Liver (tissue), 9 donors: Measurements from ENCODE around the gene FAM20C. TPM values are rescaled to one million over a fixed set of nuclear protein-coding genes. Genes with fewer than 3 reads are reported as not detected.

Experiments used
- DNase-seq: peaks from one replicate; pipeline ENCODE4 v3.0.0-alpha.2; 2017; ENCODE audit warnings: low spot score
- H3K27ac ChIP-seq, 2 donors: one replicate each; pipeline ENCODE4 v1.7.0; 2013; ENCODE audit warnings: inconsistent platforms in 2 of 2, low read length in 2 of 2, control low read depth in 1 of 2, low read depth in 1 of 2, mild to moderate bottlenecking in 1 of 2
- H3K27me3 ChIP-seq, 4 donors: one replicate each; pipeline versions ENCODE4 v1.6.1 to v1.7.0; 2013; ENCODE audit warnings: low read length in 3 of 4, inconsistent platforms in 1 of 4, mild to moderate bottlenecking in 1 of 4, moderate library complexity in 1 of 4; ENCODE audit not compliant: control insufficient read depth in 4 of 4, insufficient read depth in 4 of 4
- H3K36me3 ChIP-seq, 4 donors: one replicate each; pipeline versions ENCODE4 v1.6.1 to v1.7.0; 2013; ENCODE audit warnings: low read length in 3 of 4, mild to moderate bottlenecking in 3 of 4, low read depth in 1 of 4, moderate library complexity in 1 of 4; ENCODE audit not compliant: control insufficient read depth in 4 of 4, insufficient read depth in 3 of 4
- H3K4me1 ChIP-seq, 4 donors: one replicate each; pipeline versions ENCODE4 v1.6.1 to v1.7.0; 2013; ENCODE audit warnings: low read length in 3 of 4, mild to moderate bottlenecking in 3 of 4, moderate library complexity in 1 of 4; ENCODE audit not compliant: control insufficient read depth in 4 of 4, insufficient read depth in 4 of 4
- H3K4me3 ChIP-seq, 3 donors: one replicate each; pipeline versions ENCODE4 v1.6.1 to v1.7.0; 2013; ENCODE audit warnings: low read length in 3 of 3, control low read depth in 1 of 3, low read depth in 1 of 3, mild to moderate bottlenecking in 1 of 3
- H3K9ac ChIP-seq, 2 donors: one replicate each; pipeline ENCODE4 v1.7.0; 2013; ENCODE audit warnings: low read length in 2 of 2, mild to moderate bottlenecking in 2 of 2, moderate library complexity in 2 of 2, control low read depth in 1 of 2, low read depth in 1 of 2
- H3K9me3 ChIP-seq, 4 donors: one replicate each; pipeline versions ENCODE4 v1.6.1 to v1.7.0; 2013; ENCODE audit warnings: low read length in 3 of 4; ENCODE audit not compliant: control insufficient read depth in 4 of 4
- EGR1 ChIP-seq, 2 donors: IDR thresholded peaks; 2 replicates each; pipeline ENCODE4 v1.6.1; 2016 to 2018; ENCODE audit warnings: antibody characterized with exemption in 2 of 2, low read depth in 2 of 2
- FOXA1 ChIP-seq: IDR thresholded peaks from 2 replicates; pipeline ENCODE4 v1.6.1; 2016; ENCODE audit warnings: antibody characterized with exemption
- FOXA2 ChIP-seq: IDR thresholded peaks from 2 replicates; pipeline ENCODE4 v1.6.1; 2016; ENCODE audit warnings: antibody characterized with exemption
- GABPA ChIP-seq, 2 donors: IDR thresholded peaks in 1 of 2; conservative IDR thresholded peaks in 1 of 2; 2 replicates each; pipeline ENCODE4 v1.6.1; 2016; ENCODE audit warnings: antibody characterized with exemption in 2 of 2, mild to moderate bottlenecking in 1 of 2, moderate library complexity in 1 of 2
- HNF4A ChIP-seq, 2 donors: conservative IDR thresholded peaks; 2 replicates each; pipeline ENCODE4 v1.6.1; 2016; ENCODE audit warnings: antibody characterized with exemption in 2 of 2, mild to moderate bottlenecking in 2 of 2
- HNF4G ChIP-seq: IDR thresholded peaks from 2 replicates; pipeline ENCODE4 v1.6.1; 2016; ENCODE audit warnings: antibody characterized with exemption
- JUND ChIP-seq, 2 donors: IDR thresholded peaks; 2 replicates each; pipeline ENCODE4 v1.6.1; 2016; ENCODE audit warnings: antibody characterized with exemption in 2 of 2
- NR2F2 ChIP-seq: IDR thresholded peaks from 2 replicates; pipeline ENCODE4 v1.6.1; 2016; ENCODE audit warnings: antibody characterized with exemption
- RAD21 ChIP-seq, 2 donors: IDR thresholded peaks; 2 replicates each; pipeline ENCODE4 v1.6.1; 2016; ENCODE audit warnings: antibody characterized with exemption in 2 of 2, mild to moderate bottlenecking in 2 of 2
- RXRA ChIP-seq, 2 donors: IDR thresholded peaks; 2 replicates each; pipeline ENCODE4 v1.6.1; 2017 to 2018; ENCODE audit warnings: antibody characterized with exemption in 2 of 2, mild to moderate bottlenecking in 1 of 2
- SP1 ChIP-seq: IDR thresholded peaks from 2 replicates; pipeline ENCODE4 v1.6.1; 2018; ENCODE audit warnings: antibody characterized with exemption, mild to moderate bottlenecking
- TAF1 ChIP-seq: conservative IDR thresholded peaks from 2 replicates; pipeline ENCODE4 v1.6.1; 2016; ENCODE audit warnings: antibody characterized with exemption, mild to moderate bottlenecking
- YY1 ChIP-seq: IDR thresholded peaks from 2 replicates; pipeline ENCODE4 v1.6.1; 2016; ENCODE audit warnings: antibody characterized with exemption, mild to moderate bottlenecking
- WGBS: extraction: QIAGEN DNeasy Blood & Tissue Kit; methylation state at CpG from one replicate; pipeline ENCODE4 v1.1.7; 2013; 5-methylcytosine and 5-hydroxymethylcytosine counted together
- polyA plus RNA-seq, 2 donors: library from polyadenylated mRNA; stranded (reverse) in 1 of 2; unstranded in 1 of 2; fragments of 200-250 nt in 1 of 2; fragments of >200 nt in 1 of 2; fragmentation: Nextera tagmentation in 1 of 2; extraction: Ambion mirVana in 1 of 2; gene quantifications; one replicate each; pipeline versions ENCODE4 v1.2.1 to v1.2.3, GENCODE V29; 2013 to 2015
- total RNA-seq, 2 donors: library from RNA; depleted of rRNA; stranded (reverse); fragments of >200 nt; gene quantifications; one replicate each; pipeline ENCODE4 v1.2.3, GENCODE V29; 2014
- TF ChIP-seq, protein P1 (sequence below): fragments of 150-350 bp; IDR thresholded peaks from 2 replicates; pipeline ENCODE4 v1.5.1; 2017; ENCODE audit warnings: improper control_type of control experiment, low read depth, low read length; ENCODE audit not compliant: missing input control
- TF ChIP-seq, protein P2 (sequence below): IDR thresholded peaks from 2 replicates; pipeline ENCODE4 v1.6.1; 2016; ENCODE audit warnings: antibody characterized with exemption, mild to moderate bottlenecking
- TF ChIP-seq, protein P3 (sequence below): IDR thresholded peaks from 2 replicates; pipeline ENCODE4 v1.6.1; 2016; ENCODE audit warnings: antibody characterized with exemption
- TF ChIP-seq, protein P4 (sequence below): IDR thresholded peaks from 2 replicates; pipeline ENCODE4 v1.6.1; 2016; ENCODE audit warnings: antibody characterized with exemption
- TF ChIP-seq, protein P5 (sequence below): IDR thresholded peaks from 2 replicates; pipeline ENCODE4 v1.6.1; 2016; ENCODE audit warnings: antibody characterized with exemption
- donor health status: healthy.
- donor health status: healthy.
- donor health status: healthy.
- donor health status: healthy.
- donor health status: healthy.

Gene FAM20C
- total and polyA plus RNA-seq, 4 donors: 13.4 to 40.4 (median 31.5) TPM

DNA sequence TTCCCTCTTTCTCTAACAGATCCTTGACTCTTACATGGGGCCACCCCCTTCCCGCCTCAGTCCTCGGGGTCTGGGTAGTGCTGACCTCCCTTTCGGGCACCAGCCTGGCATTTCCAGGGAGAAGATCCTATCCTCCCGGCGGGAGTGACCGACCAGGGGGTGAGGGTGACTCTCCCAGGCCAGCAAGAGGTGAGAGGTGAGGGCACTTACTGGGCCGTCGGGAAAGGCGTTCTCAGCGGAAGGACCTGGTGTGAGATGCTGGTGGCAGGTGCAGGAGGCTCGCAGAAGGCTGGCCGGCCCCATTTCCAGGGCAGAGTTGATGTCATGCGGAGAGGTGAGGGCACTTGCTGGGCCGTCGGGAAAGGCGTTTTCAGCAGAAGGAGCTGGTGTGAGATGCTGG, 93.4 kb downstream of the FAM20C start:
- TF ChIP-seq FOXA1 (no peak), FOXA2 (no peak), YY1 (no peak), GABPA (IDR thresholded peaks at IDR 0.05 in 1 of 2, conservative IDR thresholded peaks at IDR 0.05 in 1 of 2) (no peak), JUND (IDR thresholded peaks at IDR 0.05) (no peak), RAD21 (IDR thresholded peaks at IDR 0.05) (no peak), SP1 (no peak), RXRA (IDR thresholded peaks at IDR 0.05) (no peak), HNF4G (no peak), TAF1 (no peak), HNF4A (conservative IDR thresholded peaks at IDR 0.05) (no peak), EGR1 (IDR thresholded peaks at IDR 0.05; ENCODE audit: low read depth in 2 of 2) (no peak), NR2F2 (no peak)
- TF ChIP-seq, protein P1, sequence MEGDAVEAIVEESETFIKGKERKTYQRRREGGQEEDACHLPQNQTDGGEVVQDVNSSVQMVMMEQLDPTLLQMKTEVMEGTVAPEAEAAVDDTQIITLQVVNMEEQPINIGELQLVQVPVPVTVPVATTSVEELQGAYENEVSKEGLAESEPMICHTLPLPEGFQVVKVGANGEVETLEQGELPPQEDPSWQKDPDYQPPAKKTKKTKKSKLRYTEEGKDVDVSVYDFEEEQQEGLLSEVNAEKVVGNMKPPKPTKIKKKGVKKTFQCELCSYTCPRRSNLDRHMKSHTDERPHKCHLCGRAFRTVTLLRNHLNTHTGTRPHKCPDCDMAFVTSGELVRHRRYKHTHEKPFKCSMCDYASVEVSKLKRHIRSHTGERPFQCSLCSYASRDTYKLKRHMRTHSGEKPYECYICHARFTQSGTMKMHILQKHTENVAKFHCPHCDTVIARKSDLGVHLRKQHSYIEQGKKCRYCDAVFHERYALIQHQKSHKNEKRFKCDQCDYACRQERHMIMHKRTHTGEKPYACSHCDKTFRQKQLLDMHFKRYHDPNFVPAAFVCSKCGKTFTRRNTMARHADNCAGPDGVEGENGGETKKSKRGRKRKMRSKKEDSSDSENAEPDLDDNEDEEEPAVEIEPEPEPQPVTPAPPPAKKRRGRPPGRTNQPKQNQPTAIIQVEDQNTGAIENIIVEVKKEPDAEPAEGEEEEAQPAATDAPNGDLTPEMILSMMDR: no peak
- TF ChIP-seq, protein P2, sequence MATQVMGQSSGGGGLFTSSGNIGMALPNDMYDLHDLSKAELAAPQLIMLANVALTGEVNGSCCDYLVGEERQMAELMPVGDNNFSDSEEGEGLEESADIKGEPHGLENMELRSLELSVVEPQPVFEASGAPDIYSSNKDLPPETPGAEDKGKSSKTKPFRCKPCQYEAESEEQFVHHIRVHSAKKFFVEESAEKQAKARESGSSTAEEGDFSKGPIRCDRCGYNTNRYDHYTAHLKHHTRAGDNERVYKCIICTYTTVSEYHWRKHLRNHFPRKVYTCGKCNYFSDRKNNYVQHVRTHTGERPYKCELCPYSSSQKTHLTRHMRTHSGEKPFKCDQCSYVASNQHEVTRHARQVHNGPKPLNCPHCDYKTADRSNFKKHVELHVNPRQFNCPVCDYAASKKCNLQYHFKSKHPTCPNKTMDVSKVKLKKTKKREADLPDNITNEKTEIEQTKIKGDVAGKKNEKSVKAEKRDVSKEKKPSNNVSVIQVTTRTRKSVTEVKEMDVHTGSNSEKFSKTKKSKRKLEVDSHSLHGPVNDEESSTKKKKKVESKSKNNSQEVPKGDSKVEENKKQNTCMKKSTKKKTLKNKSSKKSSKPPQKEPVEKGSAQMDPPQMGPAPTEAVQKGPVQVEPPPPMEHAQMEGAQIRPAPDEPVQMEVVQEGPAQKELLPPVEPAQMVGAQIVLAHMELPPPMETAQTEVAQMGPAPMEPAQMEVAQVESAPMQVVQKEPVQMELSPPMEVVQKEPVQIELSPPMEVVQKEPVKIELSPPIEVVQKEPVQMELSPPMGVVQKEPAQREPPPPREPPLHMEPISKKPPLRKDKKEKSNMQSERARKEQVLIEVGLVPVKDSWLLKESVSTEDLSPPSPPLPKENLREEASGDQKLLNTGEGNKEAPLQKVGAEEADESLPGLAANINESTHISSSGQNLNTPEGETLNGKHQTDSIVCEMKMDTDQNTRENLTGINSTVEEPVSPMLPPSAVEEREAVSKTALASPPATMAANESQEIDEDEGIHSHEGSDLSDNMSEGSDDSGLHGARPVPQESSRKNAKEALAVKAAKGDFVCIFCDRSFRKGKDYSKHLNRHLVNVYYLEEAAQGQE: no peak
- TF ChIP-seq, protein P3, sequence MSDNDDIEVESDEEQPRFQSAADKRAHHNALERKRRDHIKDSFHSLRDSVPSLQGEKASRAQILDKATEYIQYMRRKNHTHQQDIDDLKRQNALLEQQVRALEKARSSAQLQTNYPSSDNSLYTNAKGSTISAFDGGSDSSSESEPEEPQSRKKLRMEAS: no peak
- TF ChIP-seq, protein P4, sequence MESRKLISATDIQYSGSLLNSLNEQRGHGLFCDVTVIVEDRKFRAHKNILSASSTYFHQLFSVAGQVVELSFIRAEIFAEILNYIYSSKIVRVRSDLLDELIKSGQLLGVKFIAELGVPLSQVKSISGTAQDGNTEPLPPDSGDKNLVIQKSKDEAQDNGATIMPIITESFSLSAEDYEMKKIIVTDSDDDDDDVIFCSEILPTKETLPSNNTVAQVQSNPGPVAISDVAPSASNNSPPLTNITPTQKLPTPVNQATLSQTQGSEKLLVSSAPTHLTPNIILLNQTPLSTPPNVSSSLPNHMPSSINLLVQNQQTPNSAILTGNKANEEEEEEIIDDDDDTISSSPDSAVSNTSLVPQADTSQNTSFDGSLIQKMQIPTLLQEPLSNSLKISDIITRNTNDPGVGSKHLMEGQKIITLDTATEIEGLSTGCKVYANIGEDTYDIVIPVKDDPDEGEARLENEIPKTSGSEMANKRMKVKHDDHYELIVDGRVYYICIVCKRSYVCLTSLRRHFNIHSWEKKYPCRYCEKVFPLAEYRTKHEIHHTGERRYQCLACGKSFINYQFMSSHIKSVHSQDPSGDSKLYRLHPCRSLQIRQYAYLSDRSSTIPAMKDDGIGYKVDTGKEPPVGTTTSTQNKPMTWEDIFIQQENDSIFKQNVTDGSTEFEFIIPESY: no peak
- TF ChIP-seq, protein P5, sequence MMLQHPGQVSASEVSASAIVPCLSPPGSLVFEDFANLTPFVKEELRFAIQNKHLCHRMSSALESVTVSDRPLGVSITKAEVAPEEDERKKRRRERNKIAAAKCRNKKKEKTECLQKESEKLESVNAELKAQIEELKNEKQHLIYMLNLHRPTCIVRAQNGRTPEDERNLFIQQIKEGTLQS: no peak
- Histone ChIP-seq H3K27me3 (peaks cover 0 to 5% (median 2%) of the 10 kb centered on the region in 4 donors), H3K27ac (no peak overlapping the region), H3K9me3 (no peaks in the 10 kb centered on the region), H3K4me3 (no peak overlapping the region), H3K9ac (no peak overlapping the region), H3K36me3 (no peaks in the 10 kb centered on the region), H3K4me1 (peaks cover 0 to 3% (median 2%) of the 10 kb centered on the region in 4 donors)
- no peak for DNase-seq
- 69% methylated on average over 16 of the region's 16 CpGs for WGBS
